Ectodermal cell (in vitro differentiated cells): ENCODE data around the gene SAE1.

Experiments
- H3K27ac ChIP-seq: 2 replicates; pipeline ENCODE4 v1.7.0; 2013; ENCODE audit warnings: mild to moderate bottlenecking, low read depth, low read length; ENCODE audit not compliant: insufficient read depth, poor library complexity, severe bottlenecking
- H3K27me3 ChIP-seq: 2 replicates; pipeline ENCODE4 v1.7.0; 2013; ENCODE audit warnings: mild to moderate bottlenecking, low read length; ENCODE audit not compliant: insufficient read depth, control insufficient read depth, poor library complexity, severe bottlenecking
- H3K36me3 ChIP-seq: one replicate; pipeline ENCODE4 v1.7.0; 2013; ENCODE audit warnings: low read length; ENCODE audit not compliant: control insufficient read depth, insufficient read depth
- H3K4me1 ChIP-seq: one replicate; pipeline ENCODE4 v1.7.0; 2013; ENCODE audit warnings: low read length; ENCODE audit not compliant: control insufficient read depth, insufficient read depth
- H3K4me3 ChIP-seq: 2 replicates; pipeline ENCODE4 v1.7.0; 2013; ENCODE audit warnings: low read depth, low read length, control low read depth; ENCODE audit not compliant: insufficient read depth
- H3K9me3 ChIP-seq: 2 replicates; pipeline ENCODE4 v1.7.0; 2013; ENCODE audit warnings: mild to moderate bottlenecking, low read length, moderate library complexity; ENCODE audit not compliant: control insufficient read depth
- WGBS, 2 experiments: methylation state at CpG; one replicate each; pipeline ENCODE4 v1.1.7; 2013; ENCODE audit warnings: missing lambda C conversion rate in 2 of 2; 5-methylcytosine and 5-hydroxymethylcytosine counted together

SAE1 gene

GRCh38 chr19:47158367-47158791, 27.7 kb downstream of the SAE1 start:
- Histone ChIP-seq H3K27me3 (no peaks in the 10 kb centered on the region), H3K4me1 (peaks cover 13% of the 10 kb centered on the region), H3K27ac (peak overlapping the region; percentile 95), H3K4me3 (no peak overlapping the region), H3K9me3 (no peaks in the 10 kb centered on the region), H3K36me3 (peaks cover 44% of the 10 kb centered on the region)
- 94% methylated on average over 8 of the region's 8 CpGs for whole genome bisulfite sequencing, 2 experiments

- Histone ChIP-seq H3K4me3 (no peak overlapping the region), H3K27ac (no peak overlapping the region), H3K36me3 (peaks cover 41% of the 10 kb centered on the region), H3K27me3 (no peaks in the 10 kb centered on the region), H3K9me3 (no peaks in the 10 kb centered on the region), H3K4me1 (peaks cover 13% of the 10 kb centered on the region)
- WGBS, 2 experiments, result 95 to 96% methylated on average over 7 of the region's 7 CpGs
Observed at GRCh38 chr19:47158879-47159503, 28.4 kb downstream of the SAE1 start.

GRCh38 chr19:47161876-47162489, 31.3 kb downstream of the SAE1 start:
- H3K27ac ChIP-seq, result no peak overlapping the region

GRCh38 chr19:47168065-47168464, 37.4 kb downstream of the SAE1 start:
- Histone ChIP-seq H3K27me3 (no peaks in the 10 kb centered on the region), H3K4me1 (no peaks in the 10 kb centered on the region), H3K27ac (no peak overlapping the region), H3K9me3 (no peaks in the 10 kb centered on the region), H3K4me3 (no peak overlapping the region), H3K36me3 (peaks cover 26% of the 10 kb centered on the region)
- whole genome bisulfite sequencing, 2 experiments, result 91 to 95% methylated on average over 7 of the region's 7 CpGs

More at GRCh38 chr19:47161876-47162489, 31.3 kb downstream of the SAE1 start:
- Histone ChIP-seq H3K27me3 (no peaks in the 10 kb centered on the region), H3K9me3 (no peaks in the 10 kb centered on the region), H3K36me3 (peaks cover 22% of the 10 kb centered on the region), H3K4me3 (no peak overlapping the region), H3K4me1 (peaks cover 7% of the 10 kb centered on the region)
- WGBS, 2 experiments, result 79 to 88% methylated on average over 1 of the region's 3 CpGs

GRCh38 chr19:47172666-47173455, 42.2 kb downstream of the SAE1 start:
- Histone ChIP-seq H3K27me3 (no peaks in the 10 kb centered on the region), H3K4me3 (no peak overlapping the region), H3K27ac (no peak overlapping the region), H3K9me3 (no peaks in the 10 kb centered on the region), H3K4me1 (no peaks in the 10 kb centered on the region), H3K36me3 (peaks cover 48% of the 10 kb centered on the region)
- 95 to 96% methylated on average over 19 of the region's 19 CpGs for WGBS, 2 experiments

GRCh38 chr19:47176071-47176626, 45.5 kb downstream of the SAE1 start:
- Histone ChIP-seq H3K36me3 (peaks cover 36% of the 10 kb centered on the region), H3K4me3 (no peak overlapping the region), H3K27me3 (no peaks in the 10 kb centered on the region), H3K9me3 (no peaks in the 10 kb centered on the region), H3K4me1 (no peaks in the 10 kb centered on the region), H3K27ac (no peak overlapping the region)
- WGBS, 2 experiments, result 96 to 97% methylated on average over 5 of the region's 5 CpGs

GRCh38 chr19:47176627-47177090, 46.0 kb downstream of the SAE1 start:
- no peaks in the 10 kb centered on the region for H3K4me1 ChIP-seq
- no peak overlapping the region for H3K27ac ChIP-seq
- WGBS, 2 experiments, result 97 to 98% methylated on average over 5 of the region's 5 CpGs
- peaks cover 36% of the 10 kb centered on the region for H3K36me3 ChIP-seq
- H3K9me3 ChIP-seq, result no peaks in the 10 kb centered on the region
- no peak overlapping the region for H3K4me3 ChIP-seq
- H3K27me3 ChIP-seq, result no peaks in the 10 kb centered on the region

GRCh38 chr19:47179653-47180310, 49.1 kb downstream of the SAE1 start:
- no peak overlapping the region for H3K27ac ChIP-seq
- 95 to 97% methylated on average over 4 of the region's 4 CpGs for WGBS, 2 experiments
- no peaks in the 10 kb centered on the region for H3K9me3 ChIP-seq
- peaks cover 28% of the 10 kb centered on the region for H3K36me3 ChIP-seq
- no peaks in the 10 kb centered on the region for H3K27me3 ChIP-seq
- H3K4me3 ChIP-seq, result no peak overlapping the region
- H3K4me1 ChIP-seq, result no peaks in the 10 kb centered on the region

- WGBS, 2 experiments, result 93 to 94% methylated on average over 2 of the region's 2 CpGs
- Histone ChIP-seq H3K27ac (no peak overlapping the region), H3K27me3 (no peaks in the 10 kb centered on the region), H3K36me3 (peaks cover 11% of the 10 kb centered on the region), H3K4me3 (no peak overlapping the region), H3K9me3 (no peaks in the 10 kb centered on the region), H3K4me1 (no peaks in the 10 kb centered on the region)
Observed at GRCh38 chr19:47183601-47184000, 53.0 kb downstream of the SAE1 start.
